Neural progenitor cell (in vitro differentiated cells): ENCODE data around the gene NUP88. TPM values are rescaled to one million over a fixed set of nuclear protein-coding genes. Genes with fewer than 3 reads are reported as not detected.

Experiments
- DNase-seq: peaks from one replicate; pipeline ENCODE4 v3.0.0-alpha.2; 2016; ENCODE audit warnings: low spot score
- H2AFZ ChIP-seq: fragments of 200-600 bp; sonication (generic); replicated peaks from 2 replicates; pipeline ENCODE4 v1.6.1; 2016; ENCODE audit warnings: antibody characterized with exemption
- H3F3A ChIP-seq: fragments of 200-600 bp; sonication (generic); 2 replicates; pipeline ENCODE4 v1.6.1; 2016; ENCODE audit warnings: antibody characterized with exemption, low read depth
- H3K27ac ChIP-seq: fragments of 200-600 bp; sonication (generic); 2 replicates; pipeline ENCODE4 v1.5.1; 2016; ENCODE audit warnings: mild to moderate bottlenecking
- H3K27me3 ChIP-seq: fragments of 200-600 bp; sonication (generic); 2 replicates; pipeline ENCODE4 v1.6.1; 2016; ENCODE audit warnings: mild to moderate bottlenecking, moderate library complexity
- H3K36me3 ChIP-seq: fragments of 200-600 bp; sonication (generic); 2 replicates; pipeline ENCODE4 v1.5.1; 2016
- H3K4me1 ChIP-seq: fragments of 200-600 bp; sonication (generic); 2 replicates; pipeline ENCODE4 v1.6.1; 2016; ENCODE audit warnings: mixed run types
- H3K4me2 ChIP-seq: fragments of 200-600 bp; sonication (generic); 2 replicates; pipeline ENCODE4 v1.6.1; 2016
- H3K4me3 ChIP-seq: fragments of 200-600 bp; sonication (generic); 2 replicates; pipeline ENCODE4 v1.5.1; 2016
- H3K79me2 ChIP-seq: fragments of 200-600 bp; sonication (generic); 2 replicates; pipeline ENCODE4 v1.6.1; 2016; ENCODE audit warnings: low read depth
- H3K9ac ChIP-seq: fragments of 200-600 bp; sonication (generic); 2 replicates; pipeline ENCODE4 v1.6.1; 2016
- H3K9me3 ChIP-seq: fragments of 200-600 bp; sonication (generic); 2 replicates; pipeline ENCODE4 v1.5.1; 2016; ENCODE audit warnings: low read depth
- H4K20me1 ChIP-seq: fragments of 200-600 bp; sonication (generic); 2 replicates; pipeline ENCODE4 v1.6.1; 2016; ENCODE audit warnings: low read depth
- H3K27ac Mint-ChIP-seq: 3 replicates; pipeline ENCODE4 v1.8.0; 2021; ENCODE audit warnings: mixed read lengths
- H3K27me3 Mint-ChIP-seq: 2 replicates; pipeline ENCODE4 v1.8.0; 2022; ENCODE audit warnings: low read depth, mild to moderate bottlenecking, inconsistent platforms, moderate library complexity, mixed read lengths; ENCODE audit not compliant: insufficient read depth
- H3K36me3 Mint-ChIP-seq: 3 replicates; pipeline ENCODE4 v1.8.0; 2021; ENCODE audit warnings: mixed read lengths
- H3K4me1 Mint-ChIP-seq: 3 replicates; pipeline ENCODE4 v1.8.0; 2021; ENCODE audit warnings: mixed read lengths
- H3K4me3 Mint-ChIP-seq: 3 replicates; pipeline ENCODE4 v1.8.0; 2021; ENCODE audit warnings: mild to moderate bottlenecking, moderate library complexity, mixed read lengths
- H3K9me3 Mint-ChIP-seq: 3 replicates; pipeline ENCODE4 v1.8.0; 2020; ENCODE audit warnings: mixed read lengths
- EZH2 ChIP-seq: fragments of 200-600 bp; sonication (generic); IDR thresholded peaks from 2 replicates; pipeline ENCODE4 v1.6.1; 2017; ENCODE audit warnings: antibody characterized with exemption, mild to moderate bottlenecking, moderate library complexity
- EZH2phosphoT487 ChIP-seq: fragments of 200-600 bp; sonication (generic); IDR thresholded peaks from 2 replicates; pipeline ENCODE4 v1.6.1; 2017; ENCODE audit warnings: antibody characterized with exemption
- total RNA-seq: library from RNA; depleted of rRNA; stranded (reverse); fragments of >200 nt; gene quantifications from 2 replicates; pipeline ENCODE4 v1.2.3, GENCODE V29; 2015; ENCODE audit warnings: low replicate concordance
- TF ChIP-seq, protein P1 (sequence below): fragments of 200-600 bp; sonication (generic); IDR thresholded peaks from 2 replicates; pipeline ENCODE4 v1.5.1; 2017; ENCODE audit warnings: antibody characterized with exemption, mild to moderate bottlenecking

NUP88 gene
- total RNA-seq, 1 donor from 2014 or later: 135 TPM

DNA sequence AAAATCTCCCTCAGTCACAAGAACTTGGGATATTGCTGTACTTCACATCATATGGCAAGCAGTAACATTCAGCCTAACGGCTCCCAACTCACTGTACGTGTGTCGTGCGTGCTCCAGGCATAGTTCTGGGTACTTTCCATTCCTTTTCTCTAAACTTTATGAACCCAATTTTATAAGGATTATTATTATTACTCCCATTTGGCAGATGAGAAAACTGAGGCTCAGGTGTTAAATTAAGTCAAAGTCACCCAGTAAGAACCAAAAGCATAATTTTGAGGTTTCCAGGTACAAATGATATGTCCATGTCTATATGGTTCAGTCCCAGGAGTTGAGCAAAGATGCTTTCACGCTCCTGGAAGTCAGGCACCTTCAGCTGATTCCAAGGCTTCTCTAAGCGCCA is 24.3 kb upstream of the NUP88 start:
- no peaks in the 10 kb centered on the region for H3K27me3 ChIP-seq
- peaks cover 26% of the 10 kb centered on the region for H3F3A ChIP-seq
- peaks cover 5% of the 10 kb centered on the region for H3K36me3 ChIP-seq
- peaks cover 4% of the 10 kb centered on the region for H3K4me1 Mint-ChIP-seq
- H3K9me3 ChIP-seq: no peaks in the 10 kb centered on the region
- no peaks in the 10 kb centered on the region for H3K4me1 ChIP-seq
- H3K79me2 ChIP-seq: peaks cover 2% of the 10 kb centered on the region
- no peak overlapping the region for H3K4me2 ChIP-seq
- H3K36me3 Mint-ChIP-seq: peaks cover 16% of the 10 kb centered on the region
- H2AFZ ChIP-seq: no peak overlapping the region
- no peaks in the 10 kb centered on the region for H3K9me3 Mint-ChIP-seq
- no peak overlapping the region for H3K9ac ChIP-seq
- TF ChIP-seq, protein P1, sequence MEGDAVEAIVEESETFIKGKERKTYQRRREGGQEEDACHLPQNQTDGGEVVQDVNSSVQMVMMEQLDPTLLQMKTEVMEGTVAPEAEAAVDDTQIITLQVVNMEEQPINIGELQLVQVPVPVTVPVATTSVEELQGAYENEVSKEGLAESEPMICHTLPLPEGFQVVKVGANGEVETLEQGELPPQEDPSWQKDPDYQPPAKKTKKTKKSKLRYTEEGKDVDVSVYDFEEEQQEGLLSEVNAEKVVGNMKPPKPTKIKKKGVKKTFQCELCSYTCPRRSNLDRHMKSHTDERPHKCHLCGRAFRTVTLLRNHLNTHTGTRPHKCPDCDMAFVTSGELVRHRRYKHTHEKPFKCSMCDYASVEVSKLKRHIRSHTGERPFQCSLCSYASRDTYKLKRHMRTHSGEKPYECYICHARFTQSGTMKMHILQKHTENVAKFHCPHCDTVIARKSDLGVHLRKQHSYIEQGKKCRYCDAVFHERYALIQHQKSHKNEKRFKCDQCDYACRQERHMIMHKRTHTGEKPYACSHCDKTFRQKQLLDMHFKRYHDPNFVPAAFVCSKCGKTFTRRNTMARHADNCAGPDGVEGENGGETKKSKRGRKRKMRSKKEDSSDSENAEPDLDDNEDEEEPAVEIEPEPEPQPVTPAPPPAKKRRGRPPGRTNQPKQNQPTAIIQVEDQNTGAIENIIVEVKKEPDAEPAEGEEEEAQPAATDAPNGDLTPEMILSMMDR: no peak
- TF ChIP-seq EZH2phosphoT487 (no peak), EZH2 (no peak)
- no peak overlapping the region for H3K4me3 Mint-ChIP-seq
- H4K20me1 ChIP-seq: no peaks in the 10 kb centered on the region
- H3K27ac ChIP-seq: no peak overlapping the region
- DNase-seq: no peak
- peaks cover 4% of the 10 kb centered on the region for H3K27me3 Mint-ChIP-seq
- H3K27ac Mint-ChIP-seq: no peak overlapping the region
- H3K4me3 ChIP-seq: no peak overlapping the region

DNA sequence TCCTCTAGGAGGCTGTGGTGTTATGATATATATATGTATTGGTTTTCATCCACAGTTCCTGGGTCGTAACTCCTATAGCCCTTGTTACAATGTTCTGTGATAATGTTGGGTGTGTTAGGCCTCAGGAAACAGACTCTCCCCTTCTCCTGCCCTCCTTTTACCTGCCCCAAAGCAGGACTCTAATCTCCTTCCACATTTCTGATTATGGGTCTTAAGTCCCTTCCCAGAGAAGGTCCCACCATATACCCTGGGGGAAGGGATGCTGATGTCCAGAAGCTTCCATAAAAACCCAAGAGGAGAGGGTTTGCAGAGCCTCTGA is 19.9 kb upstream of the NUP88 start:
- H2AFZ ChIP-seq: peak overlapping the region; percentile 43
- Mint-ChIP-seq H3K36me3 (peaks cover 26% of the 10 kb centered on the region), H3K27me3 (peaks cover 2% of the 10 kb centered on the region), H3K4me3 (peak overlapping the region; percentile 85), H3K27ac (peak overlapping the region; percentile 44), H3K4me1 (peaks cover 24% of the 10 kb centered on the region), H3K9me3 (no peaks in the 10 kb centered on the region)
- no peak overlapping the region for H3K27ac ChIP-seq
- peaks cover 7% of the 10 kb centered on the region for H4K20me1 ChIP-seq
- peaks cover 42% of the 10 kb centered on the region for H3K79me2 ChIP-seq
- no peaks in the 10 kb centered on the region for H3K9me3 ChIP-seq
- H3K36me3 ChIP-seq: peaks cover 16% of the 10 kb centered on the region
- DNase-seq: no peak
- TF ChIP-seq, protein P1: peak; percentile 27
- no peak for TF ChIP-seq EZH2phosphoT487
- no peak overlapping the region for H3K9ac ChIP-seq
- H3K27me3 ChIP-seq: no peaks in the 10 kb centered on the region
- H3K4me3 ChIP-seq: peak overlapping the region; percentile 89
- H3F3A ChIP-seq: peaks cover 32% of the 10 kb centered on the region
- H3K4me1 ChIP-seq: peaks cover 5% of the 10 kb centered on the region
- H3K4me2 ChIP-seq: peak overlapping the region; percentile 62

DNA sequence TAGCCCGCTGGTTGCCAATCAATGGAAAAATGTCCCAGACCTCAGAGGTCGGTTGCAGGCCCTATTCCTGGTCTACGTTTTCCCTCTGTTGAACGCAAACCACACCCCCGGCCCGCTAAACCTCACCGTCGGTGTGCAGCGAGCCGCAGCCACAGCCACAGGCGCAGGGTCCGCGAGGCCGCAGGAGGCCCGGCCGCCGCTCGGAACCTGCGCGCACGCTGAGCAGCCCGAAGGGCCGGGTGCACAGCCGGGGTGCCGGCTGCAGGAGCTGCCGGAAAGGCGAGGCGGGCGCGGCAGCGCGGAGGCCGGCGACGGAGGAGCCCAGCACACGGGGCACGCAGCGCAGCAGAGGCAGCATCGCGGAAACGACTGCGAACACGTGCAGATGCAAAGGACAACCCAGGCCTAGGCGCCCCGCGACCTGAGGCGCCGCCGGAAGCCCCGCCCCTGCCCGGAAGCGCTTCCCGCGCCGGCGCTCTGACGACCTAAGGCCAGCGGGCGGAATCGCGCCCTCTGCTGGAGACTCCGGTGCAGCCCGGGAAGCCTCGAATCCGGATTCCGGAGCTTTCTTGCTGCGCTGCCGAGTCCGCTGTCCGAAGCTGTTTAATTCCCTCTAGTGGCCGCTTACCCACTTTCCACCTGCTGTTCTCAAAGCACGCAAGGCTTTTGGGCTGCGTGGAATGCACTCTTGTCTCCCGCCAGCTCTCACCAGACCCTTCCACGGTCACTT is 19.4 kb upstream of the NUP88 start, which contains the start of gene C1QBP:
Gene C1QBP, minus strand, starts transcription at position 440 of the 730 bp plus-strand sequence. Its CDS starts 82 bp downstream, at position 358.
- no peak within 1 kb of the TSS for H3K27ac ChIP-seq
- peaks cover 24% of the 10 kb centered on the region for H3K36me3 Mint-ChIP-seq
- H3K79me2 ChIP-seq: peaks cover 45% of the 10 kb centered on the region
- TF ChIP-seq, protein P1: peak; percentile 97
- TF ChIP-seq EZH2phosphoT487 (no peak), EZH2 (no peak)
- H3F3A ChIP-seq: peaks cover 36% of the 10 kb centered on the region
- H3K9ac ChIP-seq: peak within 1 kb of the TSS; percentile 83
- no peaks in the 10 kb centered on the region for H3K9me3 Mint-ChIP-seq
- H3K4me3 ChIP-seq: peak within 1 kb of the TSS; percentile 89
- H3K27ac Mint-ChIP-seq: peak within 1 kb of the TSS; percentile 44
- peaks cover 16% of the 10 kb centered on the region for H3K36me3 ChIP-seq
- DNase-seq: peak; percentile 96
- H3K4me2 ChIP-seq: peak within 1 kb of the TSS; percentile 93
- peaks cover 5% of the 10 kb centered on the region for H3K4me1 ChIP-seq
- peak within 1 kb of the TSS; percentile 85 for H3K4me3 Mint-ChIP-seq
- no peaks in the 10 kb centered on the region for H3K9me3 ChIP-seq
- H2AFZ ChIP-seq: peak within 1 kb of the TSS; percentile 53
- no peaks in the 10 kb centered on the region for H3K27me3 ChIP-seq
- peaks cover 7% of the 10 kb centered on the region for H4K20me1 ChIP-seq
- peaks cover 24% of the 10 kb centered on the region for H3K4me1 Mint-ChIP-seq
- H3K27me3 Mint-ChIP-seq: peaks cover 2% of the 10 kb centered on the region
